Activated B cell treated with CpG ODN at 0.5 μM for 24 hours (primary cell): Measurements from ENCODE around the gene SPATA32. TPM values are rescaled to one million over a fixed set of nuclear protein-coding genes. Genes with fewer than 3 reads are reported as not detected.
"Not testable (repeated sequence)": the region's sequence is repeated elsewhere in the genome, so short reads cannot be mapped to it uniquely, and the experiment has no call there.

Experiments
- ATAC-seq: fragments of 200-7000 bp; cut with Tn5 transposase; one replicate; pipeline ENCODE4 v1.10.0; 2021; ENCODE audit warnings: low read depth, mild to moderate bottlenecking, moderate library complexity
- CTCF ChIA-PET: fragments of 350-600 bp; sonication (Branson Sonifier 250); formaldehyde crosslinking; loops from one replicate; lab custom pipeline; 2021; ENCODE audit warnings: antibody characterized with exemption; lab: Charles Lee
- POLR2A ChIA-PET: fragments of 350-600 bp; sonication (Branson Sonifier 250); formaldehyde crosslinking; loops from one replicate; lab custom pipeline; 2021; ENCODE audit warnings: antibody characterized with exemption; lab: Charles Lee
- DNase-seq: peaks from one replicate; pipeline ENCODE4 v3.0.0; 2022
- H3K27ac Mint-ChIP-seq: one replicate; pipeline ENCODE4 v1.8.0; 2020; ENCODE audit warnings: mixed read lengths
- H3K27me3 Mint-ChIP-seq: one replicate; pipeline ENCODE4 v1.8.0; 2021; ENCODE audit warnings: mixed read lengths
- H3K36me3 Mint-ChIP-seq: one replicate; pipeline ENCODE4 v1.8.0; 2021; ENCODE audit warnings: low read depth, mixed read lengths
- H3K4me1 Mint-ChIP-seq: one replicate; pipeline ENCODE4 v1.8.0; 2021; ENCODE audit warnings: mixed read lengths
- H3K4me3 Mint-ChIP-seq: one replicate; pipeline ENCODE4 v1.8.0; 2020; ENCODE audit warnings: mild to moderate bottlenecking, mixed read lengths
- H3K9me3 Mint-ChIP-seq: one replicate; pipeline ENCODE4 v1.8.0; 2020; ENCODE audit warnings: mixed read lengths
- CTCF ChIP-seq: fragments of 200-600 bp; IDR thresholded peaks from one replicate; pipeline ENCODE4 v1.8.0; 2022; ENCODE audit warnings: antibody characterized with exemption, mild to moderate bottlenecking
- intact Hi-C: fragments of 100-400 bp; cut with micrococcal nuclease; formaldehyde crosslinking; loops from one replicate; pipeline ENCODE4 v1.15.1; 2024
- total RNA-seq: library from RNA; stranded (reverse); gene quantifications from 2 replicates; pipeline ENCODE4 v1.2.3, GENCODE V29; 2022

Gene SPATA32
- total RNA-seq, 1 donor from 2014 or later: 0.27 TPM

GRCh38 chr17:45258981-45259380 is 2.9 kb downstream of the SPATA32 start:
- Mint-ChIP-seq H3K27me3 (no peaks in the 10 kb centered on the region), H3K4me3 (no peak overlapping the region), H3K36me3 (peaks cover 12% of the 10 kb centered on the region), H3K9me3 (no peaks in the 10 kb centered on the region), H3K4me1 (peaks cover 14% of the 10 kb centered on the region), H3K27ac (no peak overlapping the region)
- ChIA-PET POLR2A (interaction anchor here (0.7 to 1.8 kb wide), 2 partner anchors 11 to 58 kb away, joined by 3 to 6 read pairs; no protein-coding TSS in a partner anchor), CTCF (interaction anchor here (0.7 to 5.2 kb wide), 5 partner anchors 13 to 125 kb away, joined by 3 to 13 read pairs (median 5); no protein-coding TSS in a partner anchor)
- no peak for DNase-seq
- TF ChIP-seq CTCF: no peak
- intact Hi-C loops: no loop called here
- no peak for ATAC-seq

DNA sequence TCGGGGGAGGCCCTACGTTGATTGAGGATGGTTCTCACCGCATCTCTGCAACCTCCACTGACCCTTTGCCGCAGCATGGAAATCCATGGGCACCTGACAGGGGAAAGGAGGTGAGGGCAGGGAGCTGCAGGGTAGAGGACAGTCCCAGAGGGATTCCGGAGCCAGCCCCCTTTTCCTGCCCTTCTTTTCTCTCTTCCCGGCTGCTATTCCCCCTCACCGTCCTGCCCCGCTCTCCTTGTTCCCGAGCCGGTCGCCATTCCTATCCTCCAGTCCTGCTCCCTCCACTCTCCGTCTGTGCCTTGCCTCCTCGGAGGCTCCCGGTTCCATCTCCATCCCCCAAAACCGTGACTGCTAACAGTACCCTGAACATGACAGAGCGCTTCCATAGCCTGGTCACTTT is 4.8 kb downstream of the SPATA32 start:
- TF ChIP-seq CTCF: no peak
- intact Hi-C loops: no loop called here
- ChIA-PET POLR2A (interaction anchor here (1.2 to 2.2 kb wide), 2 partner anchors 9 to 19 kb away, joined by 6 to 9 read pairs; no protein-coding TSS in a partner anchor), CTCF (interaction anchor here (1.1 to 5.2 kb wide), 3 partner anchors 20 to 129 kb away, joined by 3 to 13 read pairs (median 8); no protein-coding TSS in a partner anchor)
- Mint-ChIP-seq H3K36me3 (no peaks in the 10 kb centered on the region), H3K27me3 (no peaks in the 10 kb centered on the region), H3K4me1 (peaks cover 9% of the 10 kb centered on the region), H3K4me3 (no peak overlapping the region), H3K9me3 (no peaks in the 10 kb centered on the region), H3K27ac (no peak overlapping the region)
- no peak for ATAC-seq
- DNase-seq: no peak

DNA sequence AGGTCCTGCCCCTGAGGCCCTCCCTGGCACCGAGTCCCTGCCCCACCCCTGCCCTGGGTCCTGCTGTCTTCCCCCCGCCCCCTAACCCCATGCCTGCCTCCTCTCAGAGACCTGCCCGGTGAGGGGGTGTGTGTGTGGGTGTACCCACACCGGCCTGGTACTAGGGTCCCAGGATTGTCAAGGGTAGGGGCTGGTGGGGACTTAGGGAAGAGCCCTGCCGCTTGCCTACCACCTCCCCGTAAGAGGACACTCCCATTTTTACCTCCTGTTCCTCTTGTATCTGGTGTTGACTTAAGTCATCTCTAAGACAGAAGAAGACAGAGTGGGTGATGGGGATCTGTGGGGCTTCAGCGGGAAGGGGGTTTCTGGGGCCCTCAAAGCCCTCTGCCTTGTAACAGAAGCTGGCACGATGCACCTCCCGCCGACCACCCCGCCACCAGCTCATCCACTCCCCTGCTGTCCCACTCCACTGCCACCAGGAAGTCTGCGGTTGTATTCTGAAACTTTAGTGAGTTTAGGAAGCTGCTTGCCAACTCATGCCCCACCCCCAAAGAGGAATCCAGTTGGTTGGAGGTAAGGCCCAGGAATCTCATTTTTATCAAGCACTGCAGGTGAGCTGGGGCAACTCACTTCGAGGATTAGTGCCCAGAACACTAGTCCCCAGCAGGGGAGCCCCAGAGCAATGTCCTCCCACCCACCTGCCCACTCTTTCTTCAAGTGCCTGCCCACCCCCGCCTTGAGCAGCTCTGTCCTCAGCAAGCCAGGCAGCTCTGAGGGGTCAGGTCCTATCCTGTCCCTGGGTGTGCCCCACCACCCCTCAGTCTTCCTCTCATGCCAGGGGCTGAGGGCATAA is 5.6 kb downstream of the SPATA32 start:
- intact Hi-C loops: no loop called here
- H3K27ac Mint-ChIP-seq: no peak overlapping the region
- H3K4me1 Mint-ChIP-seq: peaks cover 6% of the 10 kb centered on the region
- no peaks in the 10 kb centered on the region for H3K9me3 Mint-ChIP-seq
- H3K36me3 Mint-ChIP-seq: no peaks in the 10 kb centered on the region
- H3K4me3 Mint-ChIP-seq: no peak overlapping the region
- ATAC-seq (no peak), DNase-seq (no peak)
- ChIA-PET POLR2A (interaction anchor here (0.7 to 2.2 kb wide), 3 partner anchors 8 to 109 kb away, joined by 3 to 6 read pairs (median 3); partner anchors contain the start of gene HEXIM1), CTCF (interaction anchor here (1.1 to 5.2 kb wide), 4 partner anchors 21 to 129 kb away, joined by 3 to 13 read pairs (median 6); no protein-coding TSS in a partner anchor)
- no peaks in the 10 kb centered on the region for H3K27me3 Mint-ChIP-seq
- TF ChIP-seq CTCF: no peak

- POLR2A ChIA-PET: interaction anchor here (0.6 to 1.0 kb wide), 4 partner anchors 29 to 152 kb away, joined by 3 to 17 read pairs (median 3); partner anchors contain the start of gene HEXIM1
- DNase-seq (no peak), ATAC-seq (no peak)
- H3K27me3 Mint-ChIP-seq: no peaks in the 10 kb centered on the region
- H3K9me3 Mint-ChIP-seq: no peaks in the 10 kb centered on the region
- intact Hi-C loops: no loop called here
- H3K4me1 Mint-ChIP-seq: peaks cover 1% of the 10 kb centered on the region
- no peak for TF ChIP-seq CTCF
- H3K4me3 Mint-ChIP-seq: no peak overlapping the region
- no peak overlapping the region for H3K27ac Mint-ChIP-seq
- H3K36me3 Mint-ChIP-seq: peaks cover 4% of the 10 kb centered on the region
- CTCF ChIA-PET: interaction anchor here (1.0 to 1.9 kb wide), 3 partner anchors 19 to 37 kb away, joined by 4 to 8 read pairs (median 5); no protein-coding TSS in a partner anchor
Measured at GRCh38 chr17:45255358-45255757, 6.5 kb downstream of the SPATA32 start.

GRCh38 chr17:45253879-45254278 is 8.0 kb downstream of the SPATA32 start:
- Mint-ChIP-seq H3K9me3 (no peaks in the 10 kb centered on the region), H3K27me3 (no peaks in the 10 kb centered on the region), H3K36me3 (peaks cover 9% of the 10 kb centered on the region), H3K4me3 (no peak overlapping the region), H3K4me1 (peaks cover 9% of the 10 kb centered on the region), H3K27ac (no peak overlapping the region)
- intact Hi-C loops: no loop called here
- DNase-seq: no peak
- POLR2A ChIA-PET: interaction anchor here (0.8 kb wide), 1 partner anchor 28 kb away, joined by 3 read pairs; no protein-coding TSS in a partner anchor
- no peak for TF ChIP-seq CTCF
- CTCF ChIA-PET: no interaction called here
- no peak for ATAC-seq

DNA sequence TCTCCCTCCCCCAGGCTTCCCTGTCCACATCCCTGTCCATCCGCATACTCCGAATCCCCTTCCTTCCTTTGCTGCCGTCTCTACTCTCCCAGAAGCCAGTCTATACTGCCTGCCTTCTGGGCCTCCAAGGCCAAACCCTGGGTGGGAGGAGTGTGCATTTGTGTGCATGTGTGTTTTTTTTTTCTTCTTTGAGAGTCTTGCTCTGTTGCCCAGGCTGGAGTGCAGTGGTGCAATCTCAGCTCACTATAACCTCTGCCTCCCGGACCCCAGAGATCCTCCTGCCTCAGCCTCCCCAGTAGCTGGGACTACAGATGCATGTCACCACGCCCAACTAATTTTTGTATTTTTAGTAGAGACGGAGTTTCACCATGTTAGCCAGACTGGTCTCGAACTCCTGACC is 8.7 kb downstream of the SPATA32 start:
- Mint-ChIP-seq H3K4me1 (peaks cover 16% of the 10 kb centered on the region), H3K36me3 (peaks cover 10% of the 10 kb centered on the region)
- DNase-seq, H3K27me3 Mint-ChIP-seq, H3K4me3 Mint-ChIP-seq, ATAC-seq, H3K9me3 Mint-ChIP-seq, CTCF ChIA-PET, H3K27ac Mint-ChIP-seq, intact Hi-C loops: not testable (repeated sequence)
- POLR2A ChIA-PET: interaction anchor here (0.5 to 0.6 kb wide), 2 partner anchors 22 to 50 kb away, joined by 3 read pairs; no protein-coding TSS in a partner anchor
